Gastrocnemius medialis (tissue), 4 donors: ENCODE measurements around the gene DCD.

Source experiments
- POLR2A ChIP-seq, 2 donors: fragments of 450-650 bp; IDR thresholded peaks; one replicate each; pipeline ENCODE4 v1.6.1; 2017; ENCODE audit warnings: antibody characterized with exemption in 2 of 2, mild to moderate bottlenecking in 2 of 2, moderate library complexity in 2 of 2
- TF ChIP-seq, protein P1 (sequence below), 5 experiments: fragments of 450-650 bp in 3 of 5; fragments of 200-600 bp in 2 of 5; sonication (generic) in 2 of 5; IDR thresholded peaks in 4 of 5; conservative IDR thresholded peaks in 1 of 5; 1 replicate in 4 of 5; 2 replicates in 1 of 5; pipeline ENCODE4 v1.5.1; 2016 to 2019; ENCODE audit warnings: antibody characterized with exemption in 5 of 5, mild to moderate bottlenecking in 3 of 5, moderate library complexity in 3 of 5

DNA sequence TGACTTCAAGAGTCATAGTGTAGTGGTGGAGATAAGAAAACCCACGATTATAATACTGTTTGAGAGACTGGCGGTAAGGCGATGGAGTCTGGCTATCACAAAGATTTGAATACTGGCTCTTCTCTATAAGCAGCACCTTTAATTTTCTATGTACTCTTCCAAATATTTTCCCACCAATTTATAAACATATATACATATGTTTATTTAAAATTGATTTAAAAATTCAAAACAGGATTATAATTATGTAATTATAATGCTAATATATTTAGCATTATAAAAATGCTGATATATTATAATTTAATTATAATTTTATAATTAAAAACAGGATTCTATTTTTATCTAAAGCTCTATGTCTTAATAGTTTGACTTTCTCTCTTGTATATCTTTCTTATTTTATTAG is 15.4 kb upstream of the DCD start:
- TF ChIP-seq, protein P1, sequence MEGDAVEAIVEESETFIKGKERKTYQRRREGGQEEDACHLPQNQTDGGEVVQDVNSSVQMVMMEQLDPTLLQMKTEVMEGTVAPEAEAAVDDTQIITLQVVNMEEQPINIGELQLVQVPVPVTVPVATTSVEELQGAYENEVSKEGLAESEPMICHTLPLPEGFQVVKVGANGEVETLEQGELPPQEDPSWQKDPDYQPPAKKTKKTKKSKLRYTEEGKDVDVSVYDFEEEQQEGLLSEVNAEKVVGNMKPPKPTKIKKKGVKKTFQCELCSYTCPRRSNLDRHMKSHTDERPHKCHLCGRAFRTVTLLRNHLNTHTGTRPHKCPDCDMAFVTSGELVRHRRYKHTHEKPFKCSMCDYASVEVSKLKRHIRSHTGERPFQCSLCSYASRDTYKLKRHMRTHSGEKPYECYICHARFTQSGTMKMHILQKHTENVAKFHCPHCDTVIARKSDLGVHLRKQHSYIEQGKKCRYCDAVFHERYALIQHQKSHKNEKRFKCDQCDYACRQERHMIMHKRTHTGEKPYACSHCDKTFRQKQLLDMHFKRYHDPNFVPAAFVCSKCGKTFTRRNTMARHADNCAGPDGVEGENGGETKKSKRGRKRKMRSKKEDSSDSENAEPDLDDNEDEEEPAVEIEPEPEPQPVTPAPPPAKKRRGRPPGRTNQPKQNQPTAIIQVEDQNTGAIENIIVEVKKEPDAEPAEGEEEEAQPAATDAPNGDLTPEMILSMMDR (IDR thresholded peaks at IDR 0.05 in 4 of 5, conservative IDR thresholded peaks at IDR 0.05 in 1 of 5): no peak
- no peak for TF ChIP-seq POLR2A (IDR thresholded peaks at IDR 0.05)
